Fibroblast of skin of abdomen (primary cell): ENCODE data around the gene INTS6.
A peak's percentile ranks its signal among the peaks of the same experiment; 100 is the strongest.
"Not testable (repeated sequence)": the region's sequence is repeated elsewhere in the genome, so short reads cannot be mapped to it uniquely, and the experiment has no call there.

Source experiments
- DNase-seq: peaks from one replicate; pipeline ENCODE4 v3.0.0-alpha.2; 2013

The INTS6 gene

GRCh38 chr13:51453959-51454703, 1.3 kb upstream of the INTS6 start:
- no peak for DNase-seq

- peak; percentile 75 for DNase-seq
These were observed 547 bp upstream of the INTS6 start for GRCh38 chr13:51453207-51453958.

- peak; percentile 78 for DNase-seq
These were observed 1.1 kb downstream of the INTS6 start for GRCh38 chr13:51451467-51452360.

GRCh38 chr13:51451134-51451466, 1.7 kb downstream of the INTS6 start:
- DNase-seq: peak; percentile 0

GRCh38 chr13:51449018-51449417, 3.8 kb downstream of the INTS6 start:
- no peak for DNase-seq

GRCh38 chr13:51444922-51445321, 7.9 kb downstream of the INTS6 start:
- peak; percentile 41 for DNase-seq

- DNase-seq: no peak
These were observed 12.5 kb downstream of the INTS6 start for GRCh38 chr13:51440381-51440780.

- DNase-seq: no peak
These were observed 15.2 kb downstream of the INTS6 start for GRCh38 chr13:51437550-51438127.

GRCh38 chr13:51435002-51435578, 17.7 kb downstream of the INTS6 start:
- DNase-seq: peak; percentile 26

GRCh38 chr13:51432576-51432975, 20.3 kb downstream of the INTS6 start:
- no peak for DNase-seq

GRCh38 chr13:51426982-51427381, 25.9 kb downstream of the INTS6 start:
- DNase-seq: no peak

- DNase-seq: peak; percentile 61
These were observed 27.3 kb downstream of the INTS6 start for GRCh38 chr13:51425410-51426042.

GRCh38 chr13:51423766-51424165, 29.1 kb downstream of the INTS6 start:
- DNase-seq: no peak

GRCh38 chr13:51422484-51422883, 30.4 kb downstream of the INTS6 start:
- DNase-seq: no peak

GRCh38 chr13:51420681-51421490, 31.9 kb downstream of the INTS6 start:
- no peak for DNase-seq

GRCh38 chr13:51419001-51419636, 33.7 kb downstream of the INTS6 start:
- no peak for DNase-seq

- no peak for DNase-seq
These were observed 35.1 kb downstream of the INTS6 start for GRCh38 chr13:51417716-51418115.

- DNase-seq: no peak
These were observed 36.7 kb downstream of the INTS6 start for GRCh38 chr13:51416107-51416506.

- DNase-seq: not testable (repeated sequence)
These were observed 37.5 kb downstream of the INTS6 start for GRCh38 chr13:51415339-51415738.

- no peak for DNase-seq
These were observed 40.4 kb downstream of the INTS6 start for GRCh38 chr13:51412431-51412830.
